Left lung (tissue), 10 donors: ENCODE data around the gene CRKL. TPM values are rescaled to one million over a fixed set of nuclear protein-coding genes. Genes with fewer than 3 reads are reported as not detected.

Experiments
- ATAC-seq: fragments of 200-7000 bp; cut with Tn5 transposase; one replicate; pipeline ENCODE4 v1.9.1; 2020; ENCODE audit warnings: moderate library complexity
- DNase-seq, 4 donors: peaks; one replicate each; pipeline ENCODE4 v3.0.0-alpha.2; 2013 to 2020
- H3K27ac ChIP-seq, 2 donors: fragments of 200-600 bp; sonication (generic) in 1 of 2; one replicate each; pipeline versions ENCODE4 v1.5.0 to v1.8.0; 2020 to 2021
- H3K27me3 ChIP-seq, 2 donors: fragments of 200-600 bp; sonication (generic) in 1 of 2; one replicate each; pipeline versions ENCODE4 v1.5.0 to v1.8.0; 2020 to 2021
- H3K36me3 ChIP-seq, 2 donors: fragments of 200-600 bp; sonication (generic) in 1 of 2; one replicate each; pipeline versions ENCODE4 v1.5.0 to v1.8.0; 2020 to 2021
- H3K4me1 ChIP-seq, 2 donors: fragments of 200-600 bp; one replicate each; pipeline ENCODE4 v1.8.0; 2021
- H3K4me3 ChIP-seq, 2 donors: fragments of 200-600 bp; sonication (generic) in 1 of 2; one replicate each; pipeline versions ENCODE4 v1.5.0 to v1.8.0; 2020 to 2021; ENCODE audit warnings: mild to moderate bottlenecking in 1 of 2
- H3K9me3 ChIP-seq, 2 donors: fragments of 200-600 bp; sonication (generic) in 1 of 2; one replicate each; pipeline versions ENCODE4 v1.5.0 to v1.8.0; 2020 to 2021
- CTCF ChIP-seq, 2 donors: fragments of 200-600 bp; sonication (generic) in 1 of 2; IDR thresholded peaks; one replicate each; pipeline versions ENCODE4 v1.5.0 to v1.8.0; 2021; ENCODE audit warnings: antibody characterized with exemption in 2 of 2
- intact Hi-C, 2 donors: fragments of 100-400 bp; cut with DNase I; formaldehyde crosslinking; loops; one replicate each; pipeline versions ENCODE4 v1.11.2 to v1.14.2; 2022
- polyA plus RNA-seq, 6 donors: library from polyadenylated mRNA; unstranded; fragments of 120-200 nt; gene quantifications; one replicate each; pipeline ENCODE4 v1.2.1, GENCODE V29; 2013; ENCODE audit not compliant: insufficient read length in 6 of 6
- total RNA-seq, 2 donors: library from RNA; stranded (reverse); fragmentation: NEBNext Ultra II Directional; extraction: Animal tissue kit (Norgen Biotek cat#: 25700); gene quantifications; one replicate each; pipeline ENCODE4 v1.2.1, GENCODE V29; 2021
- donor health status: DM: no; HTN: yes; CAD: no.
- donor health status: DM: no; HTN: no; CAD: no.

The CRKL gene
- total and polyA plus RNA-seq, 8 donors: 56.7 to 67.4 (median 64.8) TPM

GRCh38 chr22:20992456-20993303, 75.5 kb downstream of the CRKL start:
- no peaks in the 10 kb centered on the region for H3K4me1 ChIP-seq
- H3K36me3 ChIP-seq: peaks cover 0 to 93% of the 10 kb centered on the region in 2 donors
- DNase-seq (peak in 1 of 4 donors; percentile 65), ATAC-seq (no peak)
- no peak for TF ChIP-seq CTCF (IDR thresholded peaks at IDR 0.05)
- H3K27ac ChIP-seq: no peak overlapping the region
- no peaks in the 10 kb centered on the region for H3K27me3 ChIP-seq
- no peaks in the 10 kb centered on the region for H3K9me3 ChIP-seq
- H3K4me3 ChIP-seq: no peak overlapping the region
- intact Hi-C loops: no loop called here

GRCh38 chr22:20993304-20994127, 76.3 kb downstream of the CRKL start:
- intact Hi-C loops: no loop called here
- DNase-seq (peak in 1 of 4 donors; percentile 73), ATAC-seq (no peak)
- Histone ChIP-seq H3K4me1 (no peaks in the 10 kb centered on the region), H3K27me3 (no peaks in the 10 kb centered on the region), H3K27ac (no peak overlapping the region), H3K36me3 (peaks cover 0 to 93% of the 10 kb centered on the region in 2 donors), H3K9me3 (no peaks in the 10 kb centered on the region), H3K4me3 (no peak overlapping the region)
- TF ChIP-seq CTCF (IDR thresholded peaks at IDR 0.05): no peak

- Histone ChIP-seq H3K9me3 (no peaks in the 10 kb centered on the region), H3K27ac (no peak overlapping the region), H3K4me3 (no peak overlapping the region), H3K36me3 (peaks cover 0 to 94% of the 10 kb centered on the region in 2 donors), H3K27me3 (no peaks in the 10 kb centered on the region), H3K4me1 (peaks cover 0 to 3% of the 10 kb centered on the region in 2 donors)
- peak in 1 of 4 donors; percentile 51 for DNase-seq
- no peak for ATAC-seq
- intact Hi-C loops: no loop called here
- no peak for TF ChIP-seq CTCF (IDR thresholded peaks at IDR 0.05)
Measured at GRCh38 chr22:20994128-20994901, 77.1 kb downstream of the CRKL start.

GRCh38 chr22:20994902-20995241, 77.7 kb downstream of the CRKL start:
- Histone ChIP-seq H3K27me3 (no peaks in the 10 kb centered on the region), H3K4me1 (peaks cover under 1 to 7% of the 10 kb centered on the region in 2 donors), H3K9me3 (no peaks in the 10 kb centered on the region), H3K27ac (no peak overlapping the region), H3K4me3 (no peak overlapping the region), H3K36me3 (peaks cover 0 to 99% of the 10 kb centered on the region in 2 donors)
- TF ChIP-seq CTCF (IDR thresholded peaks at IDR 0.05): no peak
- intact Hi-C loops: no loop called here
- DNase-seq (peak in 1 of 4 donors; percentile 45), ATAC-seq (no peak)
